T-helper 9 cell (primary cell): Measurements from ENCODE around the gene CNIH4.
"Not testable (repeated sequence)": the region's sequence is repeated elsewhere in the genome, so short reads cannot be mapped to it uniquely, and the experiment has no call there.

Experiments
- DNase-seq: peaks from one replicate; pipeline ENCODE4 v3.0.0-alpha.2; 2020

CNIH4 gene

DNA sequence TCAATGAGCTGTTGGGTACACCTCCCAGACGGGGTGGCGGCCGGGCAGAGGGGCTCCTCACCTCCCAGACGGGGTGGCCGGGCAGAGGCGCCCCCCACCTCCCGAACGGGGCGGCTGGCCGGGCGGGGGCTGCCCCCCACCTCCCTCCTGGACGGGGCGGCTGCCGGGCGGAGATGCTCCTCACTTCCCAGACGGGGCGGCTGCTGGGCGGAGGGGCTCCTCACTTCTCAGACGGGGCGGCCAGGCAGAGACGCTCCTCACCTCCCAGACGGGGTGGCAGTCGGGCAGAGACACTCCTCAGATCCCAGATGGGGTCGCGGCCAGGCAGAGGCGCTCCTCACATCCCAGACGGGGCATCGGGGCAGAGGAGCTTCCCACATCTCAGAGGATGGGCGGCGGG, 7.0 kb upstream of the CNIH4 start:
- DNase-seq: not testable (repeated sequence)

DNA sequence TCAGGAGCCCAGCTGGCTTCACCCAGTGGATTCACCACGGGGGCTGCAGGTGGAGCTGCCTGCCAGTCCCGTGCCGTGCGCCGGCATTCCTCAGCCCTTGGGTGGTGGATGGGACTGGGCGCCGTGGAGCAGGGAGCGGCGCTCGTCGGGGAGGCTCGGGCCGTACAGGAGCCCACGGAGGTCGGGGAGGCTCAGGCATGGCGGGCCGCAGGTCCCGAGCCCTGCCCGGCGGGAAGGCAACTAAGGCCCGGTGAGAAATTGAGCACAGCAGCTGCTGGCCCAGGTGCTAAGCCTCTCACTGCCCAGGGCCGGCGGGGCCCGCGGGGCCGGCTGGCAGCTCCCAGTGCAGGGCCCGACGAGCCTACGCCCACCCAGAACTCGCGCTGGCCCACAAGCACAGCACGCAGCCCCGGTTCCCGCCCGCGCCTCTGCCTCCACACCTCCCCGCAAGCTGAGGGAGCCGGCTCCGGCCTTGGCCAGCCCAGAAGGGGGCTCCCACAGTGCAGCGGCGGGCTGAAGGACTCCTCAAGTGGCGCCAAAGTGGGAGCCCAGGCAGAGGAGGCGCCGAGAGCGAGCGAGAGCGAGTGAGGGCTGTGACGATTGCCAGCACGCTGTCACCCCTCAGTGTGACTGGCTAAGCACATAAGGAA, 4.1 kb upstream of the CNIH4 start:
- not testable (repeated sequence) for DNase-seq

DNA sequence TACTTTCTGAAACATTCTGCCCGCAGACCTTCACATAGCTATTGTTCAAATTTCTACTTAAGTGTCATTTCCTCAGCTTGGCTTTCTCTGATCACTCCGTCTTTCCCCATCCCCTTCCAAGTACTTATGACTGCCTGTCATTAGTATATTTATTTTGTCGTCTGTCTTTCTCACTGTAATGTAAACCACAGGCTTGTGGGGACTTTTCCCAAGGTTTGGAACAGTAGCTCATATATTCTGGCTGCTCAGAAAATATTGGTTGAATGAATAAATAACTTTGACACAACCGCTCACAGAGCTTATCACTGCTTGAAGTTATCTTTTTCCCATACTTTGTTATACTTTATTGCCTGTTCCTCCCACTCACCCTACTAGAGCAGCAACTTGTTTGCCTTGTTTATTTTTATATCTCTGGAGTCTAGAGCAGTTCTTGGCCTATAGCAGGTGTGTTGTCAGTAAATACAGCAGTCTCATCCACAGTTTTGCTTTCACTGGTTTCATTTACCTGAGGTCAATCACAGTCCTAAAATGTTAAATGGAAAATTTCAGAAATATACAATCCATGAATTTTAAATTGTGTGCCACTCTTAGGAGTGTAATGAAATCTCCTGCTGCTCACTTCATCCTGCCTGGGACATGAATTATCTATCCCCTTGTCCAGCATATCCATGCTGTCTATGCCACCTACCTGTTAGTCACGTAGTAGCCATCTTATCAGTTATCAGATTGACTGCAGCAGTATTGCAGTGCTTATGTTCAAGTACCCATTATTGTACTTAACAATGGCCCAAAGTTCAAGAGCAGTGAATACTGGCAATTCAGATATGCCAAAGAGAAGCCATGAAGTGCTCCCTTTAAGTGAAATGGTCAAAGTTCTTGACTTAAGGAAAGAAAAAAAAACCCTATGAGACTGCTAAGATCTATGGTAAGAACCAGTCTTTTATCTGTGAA, 2.4 kb upstream of the CNIH4 start:
- DNase-seq: no peak

DNA sequence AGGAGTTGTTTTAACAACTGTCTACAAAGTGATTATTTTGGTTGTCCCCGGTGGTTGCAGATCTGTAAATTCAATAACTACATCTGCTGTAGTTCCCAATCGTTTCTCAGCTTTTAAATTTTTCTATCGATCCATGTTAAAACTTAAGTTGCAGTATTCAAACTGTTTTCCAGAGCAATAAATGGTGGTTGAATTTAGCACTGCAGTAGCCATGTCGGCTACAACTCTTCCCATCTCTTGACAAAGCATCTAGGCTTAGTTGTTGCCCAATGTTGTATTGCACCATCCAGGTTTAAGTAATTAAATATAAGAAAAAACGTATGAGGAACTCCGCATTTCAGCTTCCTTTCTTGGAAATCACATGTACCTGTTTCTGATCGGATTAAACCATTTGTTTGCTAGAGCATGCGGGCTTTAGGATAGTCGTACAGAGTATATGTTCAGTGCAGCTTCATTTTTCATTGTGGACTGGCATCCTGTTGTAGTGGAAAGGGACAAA, 996 bp downstream of the CNIH4 start:
- no peak for DNase-seq

DNA sequence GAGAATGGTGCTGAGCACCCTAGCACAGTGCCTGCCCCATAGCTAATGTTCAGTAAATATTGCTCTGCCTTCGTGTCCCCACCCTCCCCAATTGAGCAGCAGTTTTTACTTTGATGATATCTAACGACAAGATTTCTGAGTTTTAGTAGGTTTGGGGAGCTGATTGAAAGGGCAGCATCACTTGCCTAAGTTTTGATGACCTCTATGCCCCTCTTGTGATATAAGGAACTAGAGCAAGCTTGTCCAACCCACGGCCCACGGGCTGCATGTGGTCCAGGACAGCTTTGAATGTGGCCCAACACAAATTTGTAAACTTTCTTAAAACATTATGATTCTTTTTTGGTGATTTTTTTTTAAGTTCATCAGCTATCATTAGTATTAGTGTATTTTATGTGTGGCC, 1.6 kb downstream of the CNIH4 start:
- DNase-seq: no peak

DNA sequence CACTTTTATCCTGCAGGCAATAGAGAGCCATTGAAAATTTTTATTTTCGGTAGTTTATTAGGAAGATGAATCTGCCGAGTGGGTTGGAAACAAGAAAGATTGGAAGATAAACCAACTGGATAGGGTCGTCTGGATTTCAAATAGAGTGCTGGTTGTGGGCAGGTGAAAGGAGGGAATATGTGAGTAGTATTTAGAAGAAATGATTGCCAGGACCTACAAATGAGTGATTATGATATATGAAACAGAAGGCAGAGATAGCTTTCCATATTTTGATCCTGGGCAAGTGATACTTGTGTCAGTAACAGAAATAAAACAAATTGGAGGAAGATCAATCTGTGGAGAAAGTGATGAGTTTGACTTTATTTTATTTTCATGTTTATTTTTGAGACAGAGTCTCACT, 2.5 kb downstream of the CNIH4 start:
- no peak for DNase-seq

DNA sequence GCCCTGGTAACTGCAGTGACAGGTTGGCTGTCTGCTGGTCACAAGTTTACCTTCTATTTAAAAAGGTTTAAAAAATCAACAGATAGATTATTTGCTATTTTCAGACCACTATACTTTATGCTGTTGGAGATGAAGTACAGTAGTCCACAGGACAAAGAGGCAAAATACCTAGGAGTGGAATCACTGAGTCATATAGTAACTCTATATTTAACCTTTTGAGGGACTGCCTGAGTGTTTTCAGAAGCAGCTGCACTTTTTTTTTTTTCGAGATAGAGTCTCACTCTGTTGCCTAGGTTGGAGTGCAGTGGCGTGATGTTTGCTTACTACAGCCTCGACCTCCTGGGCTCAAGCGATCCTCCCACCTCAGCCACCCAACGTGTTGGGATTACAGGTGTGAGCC, 11.7 kb downstream of the CNIH4 start:
- no peak for DNase-seq

DNA sequence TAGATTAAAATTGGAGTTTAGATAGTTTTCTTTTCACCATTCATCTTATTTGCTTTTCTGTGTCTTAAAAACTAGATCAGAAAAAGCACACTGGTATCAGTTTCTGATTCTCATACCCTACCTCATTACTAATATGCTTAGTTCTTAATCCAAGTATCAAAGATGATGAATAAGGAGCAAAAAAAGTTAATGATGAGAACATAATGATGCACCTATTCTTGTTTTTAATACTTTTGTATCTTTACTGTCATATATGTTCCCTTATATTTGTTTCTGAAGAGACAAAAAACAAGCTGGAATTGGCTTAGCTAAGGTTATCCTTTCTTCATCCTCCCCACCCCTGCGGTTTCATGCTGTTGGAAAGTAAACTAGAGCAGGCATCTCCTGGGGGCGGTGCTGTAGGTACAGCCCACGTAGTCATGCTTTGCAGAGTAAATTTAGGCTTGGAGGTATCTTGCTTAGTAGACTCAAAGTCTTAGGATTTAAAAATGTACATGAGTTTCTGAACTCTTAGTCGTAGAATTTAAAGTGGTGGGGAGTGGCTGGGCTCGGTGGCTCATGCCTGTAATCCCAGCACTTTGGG, 16.4 kb downstream of the CNIH4 start:
- DNase-seq: no peak

DNA sequence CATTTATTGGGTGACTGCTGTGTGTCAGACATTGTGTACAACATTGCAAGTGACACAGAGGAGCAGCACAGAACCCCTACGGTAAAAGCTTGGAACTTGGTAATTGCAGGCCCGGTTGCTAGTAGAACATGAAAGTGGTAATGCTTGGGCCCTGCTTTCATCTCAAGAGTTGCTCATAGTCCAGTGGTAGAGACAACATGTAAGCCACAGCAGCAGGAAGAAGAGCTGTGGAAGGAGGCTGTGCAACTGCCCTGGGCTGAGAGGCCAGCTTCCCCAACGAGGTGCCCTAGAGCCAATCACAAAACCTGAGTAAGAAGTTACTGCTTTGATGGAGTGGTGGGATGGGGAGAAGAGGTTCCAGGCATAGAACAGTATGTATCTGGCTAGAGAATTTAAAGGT, 18.4 kb downstream of the CNIH4 start:
- no peak for DNase-seq

DNA sequence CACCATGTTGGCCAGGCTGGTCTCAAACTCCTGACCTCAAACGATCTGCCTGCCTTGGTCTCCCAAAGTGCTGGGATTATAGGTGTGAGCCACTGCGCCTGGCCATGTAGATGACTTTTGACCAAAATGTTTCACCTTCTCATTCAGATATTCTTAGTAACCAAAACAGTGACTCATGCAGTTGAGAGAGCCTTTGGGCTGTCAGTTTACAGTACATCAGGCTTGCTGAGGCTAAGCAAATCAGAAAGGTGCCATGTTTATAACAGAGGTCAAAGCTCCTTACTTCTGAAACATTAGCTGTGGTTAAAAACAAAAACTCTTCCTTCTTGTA, 21.0 kb downstream of the CNIH4 start:
- DNase-seq: no peak

DNA sequence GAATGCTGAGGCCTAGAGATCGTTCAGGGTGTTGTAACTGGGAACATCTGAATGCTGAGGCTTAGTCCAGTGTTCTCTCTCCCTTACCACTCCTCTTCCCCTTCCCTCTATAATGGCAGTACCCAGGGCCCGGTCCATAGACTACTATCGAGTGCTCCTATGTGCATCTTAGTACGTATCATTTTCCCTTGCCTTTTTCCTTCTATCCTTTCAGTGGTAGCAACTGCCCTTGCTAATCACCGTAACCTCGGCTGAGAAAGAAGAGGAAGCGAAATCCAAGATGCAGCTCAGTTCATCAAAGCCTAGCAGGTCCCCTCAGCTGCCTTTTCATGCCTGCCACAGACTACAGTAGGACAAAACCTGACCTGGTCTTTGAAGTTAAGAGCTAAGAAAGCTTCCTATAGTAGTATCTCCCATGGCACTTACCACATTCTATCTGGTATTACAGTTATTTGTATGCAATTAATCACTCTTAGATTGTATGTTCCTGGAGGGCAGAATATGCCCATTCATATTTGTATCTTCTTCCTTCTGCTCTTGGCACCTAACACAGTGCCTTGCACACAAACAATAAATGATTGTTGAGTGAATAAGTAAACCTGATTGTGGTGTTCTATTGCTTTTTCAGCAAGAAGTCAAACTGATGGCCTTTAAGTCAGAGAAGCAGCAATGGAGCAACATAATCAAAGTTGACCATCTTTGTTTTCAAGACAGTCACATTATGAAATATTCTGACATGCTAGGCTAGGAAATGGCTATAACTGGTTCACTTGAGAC, 22.4 kb downstream of the CNIH4 start:
- DNase-seq: no peak

DNA sequence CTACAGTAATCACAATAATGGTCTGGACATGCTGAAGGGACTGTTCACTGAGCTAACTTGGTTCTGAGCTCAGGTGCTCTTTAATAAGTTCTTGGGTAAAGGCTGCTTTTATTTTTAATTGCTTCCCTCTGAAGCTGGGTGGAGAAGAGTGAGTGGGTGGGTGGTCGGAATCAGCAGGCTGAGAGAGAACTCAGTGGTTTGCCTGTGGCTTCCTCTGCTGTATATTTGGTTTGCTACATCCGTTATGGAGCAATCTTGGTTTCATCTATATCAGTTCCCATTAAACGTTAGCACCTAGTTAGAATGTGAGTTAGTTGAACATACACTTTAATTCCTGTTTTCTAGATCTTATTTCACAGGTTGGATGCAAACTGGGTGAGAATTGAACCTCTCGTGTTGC, 23.3 kb downstream of the CNIH4 start:
- no peak for DNase-seq

DNA sequence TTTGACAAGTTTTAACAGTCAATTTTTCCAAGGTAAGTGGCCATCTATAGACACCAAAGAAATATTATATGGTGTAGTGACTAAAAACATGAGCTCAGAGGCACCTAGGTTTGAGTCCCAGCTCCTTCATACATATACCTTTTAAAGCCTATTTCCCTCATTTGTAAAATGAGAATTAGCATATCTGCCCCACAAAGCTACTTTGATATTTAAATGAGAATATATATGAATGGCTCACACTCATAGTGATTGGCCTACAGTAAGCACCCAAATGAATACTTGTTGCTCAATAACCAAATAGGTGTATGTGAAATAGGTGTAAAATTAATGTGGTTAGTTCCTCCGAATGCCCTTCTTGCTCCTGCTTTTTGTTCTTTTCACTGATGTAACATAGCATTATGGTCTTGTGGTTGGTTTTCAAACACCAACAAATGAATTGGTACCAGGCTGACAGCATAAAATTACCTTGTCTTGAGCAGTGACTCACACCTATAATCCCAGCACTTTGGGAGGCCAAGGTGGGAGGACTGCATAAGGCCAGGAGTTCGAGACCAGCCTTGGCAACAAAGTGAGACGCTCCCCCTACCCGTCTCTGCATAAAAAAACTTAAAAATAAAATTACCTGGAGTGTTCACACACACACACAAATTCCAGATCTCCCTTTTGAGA, 25.3 kb downstream of the CNIH4 start:
- no peak for DNase-seq

DNA sequence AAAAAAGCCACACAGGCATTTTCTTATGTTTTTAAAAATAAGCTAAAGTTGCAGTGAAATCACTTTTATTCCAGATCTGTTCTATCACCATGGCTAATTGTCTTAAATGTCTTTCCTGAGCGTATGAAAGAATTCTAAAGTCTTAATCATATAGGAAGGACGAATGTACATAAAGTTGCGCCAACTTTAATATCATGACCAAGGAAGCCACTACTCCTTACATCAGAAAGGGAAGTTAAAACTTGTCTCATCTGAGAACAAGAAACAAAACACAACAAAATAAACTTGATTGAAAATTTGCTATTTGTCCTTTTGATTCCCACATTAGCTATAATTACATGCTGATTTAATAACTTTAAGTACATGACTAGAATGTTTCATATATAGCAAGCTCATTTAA, 26.5 kb downstream of the CNIH4 start:
- DNase-seq: no peak

DNA sequence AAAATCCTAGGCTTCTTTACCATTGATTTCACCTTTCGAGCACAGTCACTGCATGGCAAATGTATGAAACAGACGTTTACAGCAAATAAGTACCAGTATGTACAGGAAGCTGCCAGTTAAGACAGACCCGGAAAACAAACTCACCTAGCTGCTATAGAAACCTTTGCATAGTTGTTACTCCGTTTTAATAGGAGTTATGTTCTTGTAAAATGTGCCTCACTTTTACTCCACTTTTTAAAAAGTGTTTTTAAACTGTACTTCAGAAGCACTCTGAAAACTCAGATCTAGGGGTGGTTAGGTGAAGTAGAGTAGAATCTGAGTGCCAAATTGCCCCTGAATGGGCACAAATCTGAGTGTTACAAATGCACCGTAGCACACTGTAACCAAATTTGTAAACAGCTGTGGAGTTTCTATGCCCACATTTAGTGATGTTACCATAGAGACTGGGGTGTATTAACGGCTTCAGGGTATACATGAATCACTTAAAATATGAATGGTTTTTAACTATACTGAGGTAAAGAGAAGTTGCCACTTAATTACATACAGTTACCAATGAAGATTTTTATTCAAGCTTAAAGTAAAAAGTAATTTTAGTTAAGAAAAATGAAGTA, 30.7 kb downstream of the CNIH4 start:
- DNase-seq: no peak

DNA sequence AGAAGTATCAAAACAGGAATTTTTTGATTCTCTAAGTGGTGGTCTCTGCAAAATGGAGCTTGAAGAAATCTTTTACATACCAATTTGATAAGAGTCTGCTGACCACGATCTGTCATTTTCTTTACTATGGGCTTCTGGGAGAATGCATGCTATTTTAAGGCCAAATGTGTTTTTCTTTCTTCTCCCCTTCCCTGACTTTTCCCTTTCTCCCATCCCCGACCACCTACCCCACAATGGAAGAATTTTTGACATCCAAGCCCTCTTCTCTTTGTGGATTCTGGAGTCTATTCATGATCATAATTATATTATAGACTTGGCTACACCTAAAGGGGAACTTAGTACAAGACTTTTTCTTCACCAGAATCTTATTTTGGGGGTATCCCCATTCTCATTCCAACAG, 31.3 kb downstream of the CNIH4 start:
- DNase-seq: no peak

DNA sequence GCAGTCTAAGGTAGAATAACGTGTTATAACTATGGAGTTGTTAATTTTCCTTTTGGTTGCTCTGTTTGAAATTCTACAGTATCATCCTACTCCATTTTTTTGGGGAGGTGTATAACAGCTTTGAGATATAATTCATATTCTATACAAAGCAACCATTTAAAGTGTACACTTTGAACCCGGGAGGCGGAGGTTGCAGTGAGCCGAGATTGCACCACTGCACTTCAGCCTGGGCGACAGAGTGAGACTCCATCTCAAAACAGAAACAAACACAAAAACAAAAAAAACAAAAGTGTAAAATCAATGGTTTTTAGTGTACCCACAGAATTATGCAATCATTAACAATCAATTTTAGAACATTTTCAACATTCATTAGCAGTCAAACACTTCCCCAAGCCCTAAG, 33.8 kb downstream of the CNIH4 start:
- DNase-seq: no peak

DNA sequence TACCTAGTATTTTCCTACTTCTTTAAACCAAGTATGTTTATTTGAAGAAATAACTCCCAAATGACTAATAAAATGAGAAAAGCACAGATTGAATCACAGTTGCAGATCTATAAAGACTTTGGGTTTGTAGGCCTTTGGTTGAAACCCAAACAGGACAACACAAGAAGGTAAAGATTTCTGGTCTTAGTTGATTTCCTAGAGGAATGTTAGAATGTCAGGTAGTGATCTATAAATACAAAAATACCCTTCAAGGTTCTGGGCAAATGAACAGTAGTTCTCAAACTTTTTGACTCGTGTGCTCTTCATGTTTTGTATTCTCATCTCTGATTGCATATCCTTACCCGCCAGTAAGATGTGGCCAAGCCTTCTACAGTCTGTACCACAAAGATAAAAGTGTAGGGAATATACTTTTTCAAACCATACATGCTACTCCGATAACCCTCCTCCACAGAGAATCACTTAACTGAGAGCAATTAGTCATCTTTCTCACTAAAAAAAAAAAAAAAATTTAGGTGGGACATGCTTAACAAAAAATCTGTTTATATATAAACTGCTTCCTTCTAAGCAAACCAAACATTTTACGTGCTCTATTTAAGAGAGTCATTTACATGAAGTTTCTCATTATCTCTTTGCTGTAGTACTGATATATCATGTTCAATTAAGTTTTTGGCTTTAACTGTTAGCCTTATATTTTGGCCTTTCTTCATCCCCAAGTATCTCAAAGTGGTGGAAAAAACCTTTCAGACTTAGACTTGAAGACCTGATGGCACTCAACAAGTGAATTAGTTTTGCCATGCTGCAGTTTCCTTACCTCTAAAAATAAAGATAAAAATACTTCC, 36.0 kb downstream of the CNIH4 start:
- no peak for DNase-seq

DNA sequence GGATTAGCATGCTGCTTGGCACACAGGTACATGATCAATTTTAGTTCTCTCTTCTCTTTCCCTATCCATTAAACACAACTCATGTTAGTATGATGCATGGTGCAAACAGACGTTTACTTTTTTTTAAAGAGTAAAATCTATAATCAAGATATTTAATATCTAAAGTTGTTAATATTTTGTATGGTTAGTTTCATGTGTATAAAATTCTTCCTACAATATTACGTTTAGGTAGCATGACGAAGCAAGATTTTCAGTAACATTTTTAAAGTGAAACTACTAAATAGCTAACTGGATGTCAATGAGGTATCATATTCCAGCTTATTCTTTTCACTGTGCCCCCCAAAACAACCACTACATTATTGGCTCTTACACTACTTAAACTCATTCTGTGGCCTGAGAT, 36.6 kb downstream of the CNIH4 start:
- no peak for DNase-seq

DNA sequence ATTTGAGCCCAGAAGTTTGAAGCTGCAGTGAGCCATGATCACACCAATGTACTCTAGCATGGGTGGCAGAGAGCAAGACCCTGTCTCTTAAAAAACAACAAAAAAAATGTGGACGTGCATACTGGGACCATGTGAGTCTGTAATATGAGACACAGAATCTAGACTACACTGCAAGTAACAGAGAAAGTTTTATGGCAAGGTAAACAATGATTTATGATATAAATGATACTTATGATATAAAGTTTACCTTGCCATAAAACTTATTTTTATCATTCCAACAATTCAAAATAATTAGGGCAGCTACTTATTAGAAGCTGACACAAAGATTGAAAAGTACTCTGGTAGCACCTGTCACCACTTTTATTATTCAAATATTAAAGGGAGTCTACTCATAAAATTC, 43.2 kb downstream of the CNIH4 start:
- no peak for DNase-seq

DNA sequence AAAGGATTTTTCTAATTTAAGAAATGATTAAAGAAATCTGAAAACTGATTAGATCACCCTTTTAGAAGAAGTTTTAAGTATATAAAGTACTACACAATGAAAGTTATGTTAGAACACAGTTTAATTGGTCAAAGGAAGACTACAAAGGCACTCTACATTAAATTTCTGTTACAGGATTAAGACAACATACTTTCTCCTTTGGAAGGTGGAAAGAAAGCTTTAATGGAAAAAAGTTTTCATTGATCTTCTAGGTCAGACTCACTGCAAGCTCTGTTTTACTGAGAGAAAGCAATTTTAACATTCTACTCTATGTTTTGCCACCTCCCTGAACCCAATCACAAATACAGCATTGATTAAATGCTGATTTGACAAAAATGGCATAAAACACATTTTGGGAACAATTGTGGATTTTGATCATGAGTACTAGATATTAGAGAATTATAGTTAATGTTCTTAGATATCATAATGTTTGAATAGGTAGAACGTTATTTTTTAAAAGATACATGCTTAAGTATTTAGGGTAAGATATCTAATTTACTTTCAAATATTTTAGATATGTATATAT, 45.9 kb downstream of the CNIH4 start:
- no peak for DNase-seq
